ENCODE data around the gene SCRN3. TPM values are rescaled to one million over a fixed set of nuclear protein-coding genes. Genes with fewer than 3 reads are reported as not detected.

SCRN3 gene
- polyA plus RNA-seq, 1 of the 3 experiments (the other 2 are of a cell fraction), result 14.7 TPM

- TF ChIP-seq RFX5 (IDR thresholded peaks at IDR 0.05; ENCODE audit: low read length) (no peak), PBX3 (IDR thresholded peaks at IDR 0.05) (peak; percentile 34; the same call in 1 of the 2 replicates)
- 73% methylated on average over 3 of the region's 3 CpGs for WGBS (ENCODE audit: low lambda C conversion rate)
- no peaks in the 10 kb centered on the region for H3K9me3 ChIP-seq
- DNase-seq, result no peak
- no peak overlapping the region for H3K4me2 ChIP-seq
- H3K36me3 ChIP-seq (replicated peaks in 1 of 2; ENCODE audit: control insufficient read depth in 1 of 2, insufficient read depth in 2 of 2, low read length in 1 of 2), result peaks cover 0 to 2% of the 10 kb centered on the region in 2 experiments
- ChIA-PET POLR2A (no interaction called here), CTCF (interaction anchor here (1.0 kb wide), 1 partner anchor 17 kb away, joined by 3 read pairs; no protein-coding TSS in a partner anchor)
- H3F3A ChIP-seq (replicated peaks; ENCODE audit: insufficient read depth), result peaks cover 8% of the 10 kb centered on the region
- no peaks in the 10 kb centered on the region for H4K20me1 ChIP-seq (ENCODE audit: insufficient read depth)
- no peak overlapping the region for H3K4me3 ChIP-seq (ENCODE audit: low read depth in 2 of 2, low read length in 1 of 2)
- H3K9me2 ChIP-seq, result no peaks in the 10 kb centered on the region
- H3K9ac ChIP-seq, result no peak overlapping the region
- no peak overlapping the region for H2AFZ ChIP-seq (ENCODE audit: low read depth)
- peaks cover 8 to 25% of the 10 kb centered on the region in 2 experiments; a peak in 3 of 4 replicates for H3K4me1 ChIP-seq (ENCODE audit: control insufficient read depth in 1 of 2, insufficient read depth in 2 of 2, low read depth in 1 of 2, low read length in 1 of 2)
- peak overlapping the region in 1 of 2 experiments; percentile 90; a peak in 2 of 4 replicates for H3K27ac ChIP-seq (ENCODE audit: low read depth in 2 of 2, low read length in 1 of 2)
- H3K79me2 ChIP-seq (ENCODE audit: insufficient read depth), result no peaks in the 10 kb centered on the region
- H3K27me3 ChIP-seq (ENCODE audit: insufficient read depth), result no peaks in the 10 kb centered on the region
Measured at GRCh38 chr2:174445248-174445647, 49.7 kb downstream of the SCRN3 start.

DNA sequence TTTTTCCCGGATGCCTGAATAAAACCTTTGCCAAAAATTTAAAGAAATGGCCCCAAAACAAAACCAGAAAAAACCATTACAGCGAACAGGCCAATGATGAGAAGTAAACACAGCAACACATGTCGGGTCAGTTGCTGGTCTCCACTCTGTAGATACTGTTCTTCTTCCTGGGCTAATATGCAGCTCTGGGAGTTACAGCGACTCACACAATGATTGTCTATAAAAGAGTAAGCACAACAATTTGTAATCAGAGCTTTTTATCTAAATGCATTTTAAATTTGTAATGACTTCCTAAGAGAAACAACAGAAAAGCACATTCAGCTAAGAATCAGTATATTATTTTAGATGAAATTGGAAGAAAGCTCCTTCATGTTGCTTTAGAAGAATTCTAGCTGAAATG, 51.0 kb downstream of the SCRN3 start:
- peaks cover 9 to 25% of the 10 kb centered on the region in 2 experiments; a peak in 3 of 4 replicates for H3K4me1 ChIP-seq (ENCODE audit: control insufficient read depth in 1 of 2, insufficient read depth in 2 of 2, low read depth in 1 of 2, low read length in 1 of 2)
- no peak overlapping the region for H3K4me3 ChIP-seq (ENCODE audit: low read depth in 2 of 2, low read length in 1 of 2)
- no peaks in the 10 kb centered on the region for H3K27me3 ChIP-seq (ENCODE audit: insufficient read depth)
- peak overlapping the region; percentile 4 to 90; a peak in 2 of 4 replicates for H3K27ac ChIP-seq (ENCODE audit: low read depth in 2 of 2, low read length in 1 of 2)
- H3K79me2 ChIP-seq (ENCODE audit: insufficient read depth), result no peaks in the 10 kb centered on the region
- H3K4me2 ChIP-seq, result no peak overlapping the region
- no peaks in the 10 kb centered on the region for H3K9me2 ChIP-seq
- peak overlapping the region; percentile 55; the same call in 1 of the 2 replicates for H2AFZ ChIP-seq (ENCODE audit: low read depth)
- POLR2A ChIA-PET, result interaction anchor here (0.7 kb wide), 2 partner anchors 51 to 1269 kb away, joined by 3 read pairs; partner anchors contain the start of gene SCRN3
- CTCF ChIA-PET, result interaction anchor here (2.0 kb wide), 1 partner anchor 16 kb away, joined by 10 read pairs; no protein-coding TSS in a partner anchor
- no peak overlapping the region for H3K9ac ChIP-seq
- peaks cover 8% of the 10 kb centered on the region for H3F3A ChIP-seq (replicated peaks; ENCODE audit: insufficient read depth)
- peak; percentile 70 for DNase-seq
- no peak for TF ChIP-seq NFIC (IDR thresholded peaks at IDR 0.05; ENCODE audit: borderline replicate concordance)
- TF ChIP-seq RCOR1 (IDR thresholded peaks at IDR 0.05; ENCODE audit: low read length), result peak; percentile 82
- TF ChIP-seq TEAD4 (IDR thresholded peaks at IDR 0.05; ENCODE audit: borderline replicate concordance, insufficient read depth), result peak; percentile 26; the same call in 1 of the 2 replicates
- peak; percentile 83 for TF ChIP-seq GATA2 (CRISPR knock-in tag; IDR thresholded peaks at IDR 0.05)
- TF ChIP-seq MXI1 (IDR thresholded peaks at IDR 0.05; ENCODE audit: low read depth, low read length), result peak; percentile 68; the same call in 1 of the 2 replicates
- TF ChIP-seq FOXM1 (IDR thresholded peaks at IDR 0.05; ENCODE audit: low read depth), result no peak
- TF ChIP-seq EP300 (IDR thresholded peaks at IDR 0.05; ENCODE audit: borderline replicate concordance in 1 of 2, low read depth in 1 of 2, low read length in 1 of 2), result peak in 1 of 2 experiments; percentile 74; a peak in 1 of 4 replicates
- peak; percentile 71 for TF ChIP-seq FOXJ3 (CRISPR knock-in tag; IDR thresholded peaks at IDR 0.05)
- TF ChIP-seq CHD2 (IDR thresholded peaks at IDR 0.05; ENCODE audit: low read length, partially characterized antibody), result peak; percentile 78
- no peaks in the 10 kb centered on the region for H4K20me1 ChIP-seq (ENCODE audit: insufficient read depth)
- H3K9me3 ChIP-seq, result no peaks in the 10 kb centered on the region
- 44% methylated on average over 4 of the region's 4 CpGs for WGBS (ENCODE audit: low lambda C conversion rate)
- H3K36me3 ChIP-seq (replicated peaks in 1 of 2; ENCODE audit: control insufficient read depth in 1 of 2, insufficient read depth in 2 of 2, low read length in 1 of 2), result no peaks in the 10 kb centered on the region

All from SK-N-SH (cell line).